HTERT RPE-1 (cell line): ENCODE data around the gene WTAP.

ENCODE experiments used
- in situ Hi-C: fragments of 300-500 bp; cut with MboI; formaldehyde crosslinking; loops from 4 replicates; pipeline ENCODE4 v1.14.3; 2020; ENCODE audit warnings: low sequenced_read_pairs

Gene WTAP

GRCh38 chr6:159800141-159800865, 73.0 kb downstream of the WTAP start, which contains the start of gene PNLDC1:
Gene PNLDC1, plus strand, starts transcription at chr6:159800276. Its CDS starts 32 bp downstream, at chr6:159800308.
- in situ Hi-C loops, result no loop called here

GRCh38 chr6:159801935-159802334, 74.6 kb downstream of the WTAP start:
- in situ Hi-C loops, result no loop called here

- in situ Hi-C loops, result no loop called here
These were observed 77.2 kb downstream of the WTAP start for GRCh38 chr6:159804504-159804903.

GRCh38 chr6:159805440-159806020, 78.2 kb downstream of the WTAP start:
- in situ Hi-C loops, result no loop called here
